ENCODE measurements around the gene FRMD4A. TPM values are rescaled to one million over a fixed set of nuclear protein-coding genes. Genes with fewer than 3 reads are reported as not detected.
"Not testable (repeated sequence)": the region's sequence is repeated elsewhere in the genome, so short reads cannot be mapped to it uniquely, and the experiment has no call there.

Gene FRMD4A
- total and polyA plus RNA-seq, 2 experiments from 2014 or later = 11.9 to 17.5 TPM

GRCh38 chr10:13868528-13869294 lies 462.0 kb downstream of the FRMD4A start:
- H3K27ac ChIP-seq = no peak overlapping the region
- no peak overlapping the region for H3K4me3 ChIP-seq
- no peak overlapping the region for H3K9ac ChIP-seq
- H4K20me1 ChIP-seq (ENCODE audit: insufficient read depth) = no peaks in the 10 kb centered on the region
- H3K4me2 ChIP-seq (ENCODE audit: unreplicated experiment) = no peak overlapping the region
- H3K9me3 ChIP-seq (ENCODE audit: low read depth) = no peaks in the 10 kb centered on the region
- in situ Hi-C loops (cut with MboI) = no loop called here
- WGBS, 2 experiments (ENCODE audit: low coverage in 1 of 2, low lambda C conversion rate in 2 of 2, missing lambda C conversion rate in 2 of 2) = 88 to 89% methylated on average over 18 of the region's 18 CpGs
- H3K27me3 ChIP-seq (replicated peaks; ENCODE audit: insufficient read depth) = no peaks in the 10 kb centered on the region
- peaks cover 19% of the 10 kb centered on the region for H3F3A ChIP-seq (ENCODE audit: insufficient read depth)
- H3K36me3 ChIP-seq (ENCODE audit: low read depth) = no peaks in the 10 kb centered on the region
- DNase-seq = no peak
- H3K4me1 ChIP-seq (ENCODE audit: insufficient read depth) = peaks cover 19% of the 10 kb centered on the region
- H3K79me2 ChIP-seq (ENCODE audit: insufficient read depth) = peaks cover 92% of the 10 kb centered on the region
- H3K9me2 ChIP-seq (ENCODE audit: insufficient read depth) = no peaks in the 10 kb centered on the region
- no peak for TF ChIP-seq EZH2 (IDR thresholded peaks at IDR 0.05; ENCODE audit: insufficient read depth, poor library complexity, severe bottlenecking)
- no peak for TF ChIP-seq EZH2phosphoT487 (IDR thresholded peaks at IDR 0.05; ENCODE audit: insufficient read depth, low read depth)
- H2AFZ ChIP-seq = no peak overlapping the region

DNA sequence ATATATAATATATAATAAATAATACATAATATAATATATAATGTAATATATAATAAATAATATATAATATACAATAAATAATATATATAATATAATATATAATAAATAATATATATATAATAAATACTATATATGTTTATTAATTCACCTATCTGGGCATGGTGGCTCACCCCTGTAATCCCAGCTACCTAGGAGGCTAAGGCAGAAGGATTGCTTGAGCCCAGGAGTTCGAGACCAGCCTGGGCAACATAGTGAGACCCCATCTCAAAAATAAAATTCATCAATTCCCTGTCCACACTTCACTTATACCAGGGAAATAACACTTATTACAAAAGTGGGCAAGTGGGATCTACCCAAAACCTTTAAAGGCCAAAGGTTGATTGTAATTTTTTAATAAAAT lies 462.9 kb downstream of the FRMD4A start:
- no peaks in the 10 kb centered on the region for H4K20me1 ChIP-seq (ENCODE audit: insufficient read depth)
- peaks cover 19% of the 10 kb centered on the region for H3F3A ChIP-seq (ENCODE audit: insufficient read depth)
- in situ Hi-C loops (cut with MboI) = no loop called here
- H3K4me2 ChIP-seq (ENCODE audit: unreplicated experiment) = no peak overlapping the region
- H3K9me2 ChIP-seq (ENCODE audit: insufficient read depth) = no peaks in the 10 kb centered on the region
- H3K4me3 ChIP-seq = no peak overlapping the region
- H2AFZ ChIP-seq = no peak overlapping the region
- peaks cover 92% of the 10 kb centered on the region for H3K79me2 ChIP-seq (ENCODE audit: insufficient read depth)
- no peaks in the 10 kb centered on the region for H3K27me3 ChIP-seq (replicated peaks; ENCODE audit: insufficient read depth)
- WGBS, 2 experiments (ENCODE audit: low coverage in 1 of 2, low lambda C conversion rate in 2 of 2, missing lambda C conversion rate in 2 of 2) = 96 to 100% methylated on average over 1 of the region's 1 CpG
- TF ChIP-seq EZH2 (IDR thresholded peaks at IDR 0.05; ENCODE audit: insufficient read depth, poor library complexity, severe bottlenecking) (no peak), EZH2phosphoT487 (IDR thresholded peaks at IDR 0.05; ENCODE audit: insufficient read depth, low read depth) (no peak)
- no peak overlapping the region for H3K27ac ChIP-seq
- DNase-seq = no peak
- no peak overlapping the region for H3K9ac ChIP-seq
- H3K9me3 ChIP-seq (ENCODE audit: low read depth) = no peaks in the 10 kb centered on the region
- H3K4me1 ChIP-seq (ENCODE audit: insufficient read depth) = peaks cover 19% of the 10 kb centered on the region
- H3K36me3 ChIP-seq (ENCODE audit: low read depth) = no peaks in the 10 kb centered on the region

DNA sequence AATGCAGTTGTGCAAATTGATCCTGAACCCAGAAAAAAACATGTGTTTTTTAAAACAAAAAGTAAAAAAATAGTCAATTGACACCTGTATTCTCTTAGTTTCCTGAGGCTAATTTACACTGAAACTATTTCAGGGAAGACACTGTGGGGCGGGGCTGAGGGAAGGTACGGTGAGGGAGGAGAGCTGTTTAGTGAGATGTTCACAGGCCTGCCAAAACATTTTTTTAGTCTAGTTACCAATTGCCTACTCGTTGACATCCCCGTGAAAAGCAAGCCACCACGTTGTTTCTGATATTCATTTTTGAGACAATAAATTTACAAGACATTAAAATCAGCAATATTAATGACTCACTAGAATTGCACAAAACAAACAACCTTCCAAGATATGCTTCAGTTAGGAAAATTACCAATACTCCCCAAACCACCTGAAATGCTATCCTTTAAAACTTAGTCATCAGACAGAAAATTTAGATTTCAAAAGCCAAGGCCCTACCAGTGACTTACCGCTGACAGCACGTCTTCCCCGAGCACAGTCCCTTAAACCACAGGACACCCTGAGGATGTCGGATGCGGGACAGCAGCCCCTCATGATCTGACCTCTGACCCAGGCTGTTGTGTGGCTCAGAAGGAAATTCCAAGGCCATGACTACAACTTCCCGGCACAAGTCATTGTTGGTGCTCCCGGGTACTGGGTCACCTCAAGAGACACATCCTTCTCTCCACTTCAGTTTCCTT lies 464.8 kb downstream of the FRMD4A start:
- H3K4me2 ChIP-seq (ENCODE audit: unreplicated experiment) = peak overlapping the region; percentile 64
- H3K4me1 ChIP-seq (ENCODE audit: insufficient read depth) = peaks cover 19% of the 10 kb centered on the region
- peak overlapping the region; percentile 48 for H3K4me3 ChIP-seq
- peak; percentile 64 for DNase-seq
- H3K27me3 ChIP-seq (replicated peaks; ENCODE audit: insufficient read depth) = no peaks in the 10 kb centered on the region
- no peaks in the 10 kb centered on the region for H3K9me3 ChIP-seq (ENCODE audit: low read depth)
- WGBS, 2 experiments (ENCODE audit: low coverage in 1 of 2, low lambda C conversion rate in 2 of 2, missing lambda C conversion rate in 2 of 2) = 19 to 24% methylated on average over 12 of the region's 12 CpGs
- H2AFZ ChIP-seq = peak overlapping the region; percentile 41
- TF ChIP-seq EZH2phosphoT487 (IDR thresholded peaks at IDR 0.05; ENCODE audit: insufficient read depth, low read depth) (peak; percentile 63; the same call in 1 of the 2 replicates), EZH2 (IDR thresholded peaks at IDR 0.05; ENCODE audit: insufficient read depth, poor library complexity, severe bottlenecking) (no peak)
- in situ Hi-C loops (cut with MboI) = no loop called here
- 0 out of 2 replicates have a peak overlapping the region, but pooled peaks have one; percentile 14 for H3K9ac ChIP-seq
- H3F3A ChIP-seq (ENCODE audit: insufficient read depth) = peaks cover 19% of the 10 kb centered on the region
- no peaks in the 10 kb centered on the region for H3K9me2 ChIP-seq (ENCODE audit: insufficient read depth)
- H3K36me3 ChIP-seq (ENCODE audit: low read depth) = no peaks in the 10 kb centered on the region
- H4K20me1 ChIP-seq (ENCODE audit: insufficient read depth) = no peaks in the 10 kb centered on the region
- H3K27ac ChIP-seq = peak overlapping the region; percentile 67
- peaks cover 92% of the 10 kb centered on the region for H3K79me2 ChIP-seq (ENCODE audit: insufficient read depth)

GRCh38 chr10:13865220-13865619 lies 465.5 kb downstream of the FRMD4A start:
- in situ Hi-C loops (cut with MboI) = not testable (repeated sequence)
- WGBS, 2 experiments (ENCODE audit: low coverage in 1 of 2, low lambda C conversion rate in 2 of 2, missing lambda C conversion rate in 2 of 2) = 89 to 92% methylated on average over 4 of the region's 4 CpGs

More at GRCh38 chr10:13865220-13865619, 465.5 kb downstream of the FRMD4A start:
- H3K9ac ChIP-seq; H3K27me3 ChIP-seq (replicated peaks; ENCODE audit: insufficient read depth); H2AFZ ChIP-seq; DNase-seq; H3K36me3 ChIP-seq (ENCODE audit: low read depth); H4K20me1 ChIP-seq (ENCODE audit: insufficient read depth); H3K9me3 ChIP-seq (ENCODE audit: low read depth); H3K4me3 ChIP-seq; H3K9me2 ChIP-seq (ENCODE audit: insufficient read depth): not testable (repeated sequence)
- Histone ChIP-seq H3K27ac (peak overlapping the region; percentile 67), H3F3A (ENCODE audit: insufficient read depth) (peaks cover 22% of the 10 kb centered on the region), H3K4me1 (ENCODE audit: insufficient read depth) (peaks cover 23% of the 10 kb centered on the region), H3K79me2 (ENCODE audit: insufficient read depth) (peaks cover 92% of the 10 kb centered on the region), H3K4me2 (ENCODE audit: unreplicated experiment) (peak overlapping the region; percentile 64)
